K562 (cell line): ENCODE measurements around the gene MGAT5. TPM values are rescaled to one million over a fixed set of nuclear protein-coding genes. Genes with fewer than 3 reads are reported as not detected.

Experiments used
- ATAC-seq: fragments of 200-7000 bp; cut with Tn5 transposase; 3 replicates; pipeline ENCODE4 v1.9.1; 2020; ENCODE audit warnings: moderate library complexity
- BruUV-seq: library from RNA; stranded (reverse); fragments of 400-500 nt; replicated peaks from 2 replicates; lab custom pipeline; 2021; lab: Mats Ljungman, UMichigan
- CTCF ChIA-PET: fragments of 300-600 bp; formaldehyde crosslinking; extraction: SDS; loops from one replicate; lab custom pipeline; 2021; ENCODE audit warnings: low intra/inter-chr PET ratio; lab: Yijun Ruan, JAX
- POLR2A ChIA-PET: fragments of 300-600, 350-650 bp; sonication (Branson Sonifier 250); formaldehyde crosslinking; extraction: SDS; loops from one replicate; lab custom pipeline; 2021; ENCODE audit warnings: antibody characterized with exemption, inconsistent platforms; lab: Yijun Ruan, JAX
- DNase-seq, 4 experiments: peaks; one replicate each; pipeline versions ENCODE4 v3.0.0 to v3.0.0-alpha.2; 2011 to 2018; ENCODE audit warnings: low spot score in 3 of 4, mixed read lengths in 3 of 4; ENCODE audit errors: extremely low read depth in 1 of 4
- FAIRE-seq: peaks from 2 replicates; lab custom pipeline; 2011; peaks lifted over from hg19 to GRCh38; lab: Jason Lieb, UNC
- H2AFZ ChIP-seq: 2 replicates; pipeline ENCODE4 v1.6.0; 2011; ENCODE audit warnings: low read depth, low read length, control low read depth, inconsistent platforms
- H3K27ac ChIP-seq: fragments of 200-600 bp; 3 replicates; pipeline ENCODE4 v1.8.0; 2011; ENCODE audit warnings: low read depth, mild to moderate bottlenecking, control low read depth, inconsistent platforms, low read length, moderate library complexity, mixed read lengths; ENCODE audit errors: extremely low read depth
- H3K27me3 ChIP-seq, 2 experiments: fragments of 300-600 bp in 1 of 2; 2 replicates in 1 of 2; 3 replicates in 1 of 2; pipeline versions ENCODE4 v1.6.0 to v1.8.0; 2011; ENCODE audit warnings: inconsistent platforms in 2 of 2, low read length in 2 of 2, mild to moderate bottlenecking in 1 of 2, mixed read lengths in 1 of 2, moderate library complexity in 1 of 2; ENCODE audit not compliant: control insufficient read depth in 2 of 2, insufficient read depth in 2 of 2
- H3K36me3 ChIP-seq: fragments of 300-600 bp; 3 replicates; pipeline ENCODE4 v1.8.0; 2011; ENCODE audit warnings: mild to moderate bottlenecking, low read length, inconsistent platforms; ENCODE audit not compliant: control insufficient read depth, insufficient read depth
- H3K4me1 ChIP-seq, 2 experiments: fragments of 200-600 bp in 1 of 2; replicated peaks in 1 of 2; 2 replicates in 1 of 2; 3 replicates in 1 of 2; pipeline versions ENCODE4 v1.5.1 to v1.8.0; 2011; ENCODE audit warnings: inconsistent platforms in 2 of 2, low read length in 2 of 2, mild to moderate bottlenecking in 1 of 2, mixed read lengths in 1 of 2, moderate library complexity in 1 of 2; ENCODE audit not compliant: control insufficient read depth in 2 of 2, insufficient read depth in 2 of 2
- H3K4me2 ChIP-seq: 2 replicates; pipeline ENCODE4 v1.6.1; 2011; ENCODE audit warnings: low read length, control low read depth, inconsistent platforms, mixed read lengths; ENCODE audit not compliant: insufficient read depth
- H3K4me3 ChIP-seq: fragments of 200-600 bp; sonication (generic), shearing (Covaris generic); 2 replicates; pipeline ENCODE4 v1.5.1; 2016; ENCODE audit warnings: control low read depth, inconsistent platforms
- H3K79me2 ChIP-seq: fragments of 200-600 bp; 3 replicates; pipeline ENCODE4 v1.8.0; 2011; ENCODE audit warnings: low read length, inconsistent platforms; ENCODE audit not compliant: control insufficient read depth, insufficient read depth
- H3K9ac ChIP-seq, 2 experiments: 2 replicates each; pipeline versions ENCODE4 v1.6.0 to v1.6.1; 2011; ENCODE audit warnings: low read depth in 2 of 2, low read length in 2 of 2, control low read depth in 1 of 2, inconsistent platforms in 1 of 2, mild to moderate bottlenecking in 1 of 2, mixed read lengths in 1 of 2; ENCODE audit not compliant: insufficient read depth in 1 of 2
- H3K9me1 ChIP-seq: one replicate; pipeline ENCODE4 v1.6.0; 2011; ENCODE audit warnings: inconsistent platforms, mild to moderate bottlenecking, low read length, moderate library complexity; ENCODE audit not compliant: control insufficient read depth, insufficient read depth
- H3K9me3 ChIP-seq: replicated peaks from 2 replicates; pipeline ENCODE4 v1.5.1; 2011; ENCODE audit warnings: low read depth, low read length, inconsistent platforms; ENCODE audit not compliant: control insufficient read depth, insufficient read depth
- H4K20me1 ChIP-seq: replicated peaks from 2 replicates; pipeline ENCODE4 v1.6.1; 2011; ENCODE audit warnings: low read length, inconsistent platforms, mixed read lengths; ENCODE audit not compliant: control insufficient read depth, insufficient read depth
- POLR2A ChIP-seq: fragments of 450-650 bp; conservative IDR thresholded peaks from 2 replicates; pipeline ENCODE4 v1.6.1; 2016
- SPI1 ChIP-seq: IDR thresholded peaks from 2 replicates; pipeline ENCODE4 v1.6.1; 2011; ENCODE audit warnings: low read depth, low read length, control low read depth, borderline replicate concordance
- XRCC5 ChIP-seq: fragments of 200-400 bp; formaldehyde crosslinking; IDR thresholded peaks from 2 replicates; pipeline ENCODE4 v1.6.1; 2017; ENCODE audit warnings: low read depth, mild to moderate bottlenecking, low read length
- ZC3H11A ChIP-seq: IDR thresholded peaks from 2 replicates; pipeline ENCODE4 v1.6.1; 2012; ENCODE audit warnings: low read depth, low read length, improper control_type of control experiment
- WGBS: fragments of 100-300 bp; shearing (Covaris generic); methylation state at CpG from one replicate; pipeline ENCODE4 v1.1.6; 2016; ENCODE audit warnings: low coverage, mixed read lengths; ENCODE audit not compliant: insufficient coverage; ENCODE audit errors: missing lambda C conversion rate; 5-methylcytosine and 5-hydroxymethylcytosine counted together
- in situ Hi-C: fragments of 300-500 bp; cut with MboI; formaldehyde crosslinking; loops from 4 replicates; pipeline ENCODE4 v1.15.0; 2018; ENCODE audit warnings: inconsistent platforms, mixed read lengths
- intact Hi-C: fragments of 100-400 bp; cut with micrococcal nuclease; formaldehyde crosslinking; loops from 2 replicates; pipeline ENCODE4 v1.14.2; 2022
- polyA plus RNA-seq, 8 experiments: library from polyadenylated mRNA; depleted of rRNA in 4 of 8; stranded (reverse) in 5 of 8; unstranded in 3 of 8; fragments of >200 nt; fragmentation: Nextera tagmentation in 2 of 8; fragmentation: Illumina TruSeq in 1 of 8; extraction: Ambion mirVana in 2 of 8; extraction: Trizol in 1 of 8; gene quantifications; 2 replicates each; pipeline versions ENCODE4 v1.2.1 to v1.2.3, GENCODE V29; 2011 to 2014; ENCODE audit warnings: inconsistent platforms in 1 of 8, missing spikeins in 1 of 8
- total RNA-seq, 7 experiments: library from RNA; depleted of rRNA in 6 of 7; stranded (reverse); fragments of >200 nt in 6 of 7; fragmentation: Illumina TruSeq in 2 of 7; extraction: Trizol in 2 of 7; gene quantifications; 2 replicates each; pipeline versions ENCODE4 v1.2.1 to v1.2.3, GENCODE V29; 2011 to 2021; ENCODE audit warnings: low replicate concordance in 1 of 7
- TF ChIP-seq, protein P1 (sequence below): fragments of 200-800 bp; sonication (Bioruptor generic); IDR thresholded peaks from 2 replicates; pipeline ENCODE4 v1.6.1; 2017; ENCODE audit warnings: missing genetic modification characterization, missing compliant biosample characterization
- TF ChIP-seq, protein P2 (sequence below): fragments of 450-650 bp; IDR thresholded peaks from 2 replicates; pipeline ENCODE4 v1.7.1; 2018; ENCODE audit warnings: mild to moderate bottlenecking, low read depth; ENCODE audit not compliant: partially characterized antibody
- TF ChIP-seq, protein P3 (sequence below): sonication (generic); formaldehyde crosslinking; IDR thresholded peaks from 2 replicates; pipeline ENCODE4 v1.4.0; 2020; ENCODE audit warnings: mild to moderate bottlenecking, missing genetic modification reagents

Gene MGAT5
- total and polyA plus RNA-seq, 9 of the 15 experiments (the other 6 are each of a cell fraction or from before 2014, with no cell fraction given): 1.6 to 18.6 (median 11.1) TPM

DNA sequence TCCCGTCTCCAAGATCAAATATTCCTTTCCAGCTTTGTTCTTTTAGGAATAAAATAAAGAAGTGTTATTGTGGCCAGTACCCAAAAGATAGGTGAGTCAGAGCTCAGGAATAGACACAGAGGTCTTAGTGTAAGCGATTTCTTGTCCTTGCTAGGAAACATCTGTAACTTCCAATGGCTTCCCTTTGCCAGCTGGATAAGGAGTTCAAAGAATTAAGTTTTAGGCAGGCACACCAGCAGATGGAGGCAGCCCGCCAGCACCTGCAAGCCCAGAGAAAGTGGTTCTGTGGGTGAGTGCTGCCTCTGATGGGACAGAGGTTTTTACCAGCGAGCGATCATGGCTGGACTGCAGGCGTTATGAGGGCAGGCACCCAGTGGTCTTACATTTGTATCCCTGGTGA, 125.4 kb downstream of the MGAT5 start:
- no TSS peak for BruUV-seq
- H3K27me3 ChIP-seq: no peaks in the 10 kb centered on the region
- no peak for ATAC-seq
- no peaks in the 10 kb centered on the region for H3K36me3 ChIP-seq
- no peak overlapping the region for H3K4me3 ChIP-seq
- H3K79me2 ChIP-seq: no peaks in the 10 kb centered on the region
- intact Hi-C loops: no loop called here
- CTCF ChIA-PET: no interaction called here
- H3K4me2 ChIP-seq: no peak overlapping the region
- H3K9ac ChIP-seq: no peak overlapping the region
- H3K27ac ChIP-seq: no peak overlapping the region
- no peak for FAIRE-seq
- POLR2A ChIA-PET: interaction anchor here (1.0 kb wide), 1 partner anchor 18 kb away, joined by 3 read pairs; no protein-coding TSS in a partner anchor
- H3K9me1 ChIP-seq: no peaks in the 10 kb centered on the region
- 45% methylated on average over 6 of the region's 6 CpGs for WGBS
- H3K4me1 ChIP-seq: no peaks in the 10 kb centered on the region
- no peaks in the 10 kb centered on the region for H4K20me1 ChIP-seq
- H2AFZ ChIP-seq: no peak overlapping the region
- TF ChIP-seq SPI1: no peak
- no peak for DNase-seq
- in situ Hi-C loops: no loop called here
- H3K9me3 ChIP-seq: no peaks in the 10 kb centered on the region

DNA sequence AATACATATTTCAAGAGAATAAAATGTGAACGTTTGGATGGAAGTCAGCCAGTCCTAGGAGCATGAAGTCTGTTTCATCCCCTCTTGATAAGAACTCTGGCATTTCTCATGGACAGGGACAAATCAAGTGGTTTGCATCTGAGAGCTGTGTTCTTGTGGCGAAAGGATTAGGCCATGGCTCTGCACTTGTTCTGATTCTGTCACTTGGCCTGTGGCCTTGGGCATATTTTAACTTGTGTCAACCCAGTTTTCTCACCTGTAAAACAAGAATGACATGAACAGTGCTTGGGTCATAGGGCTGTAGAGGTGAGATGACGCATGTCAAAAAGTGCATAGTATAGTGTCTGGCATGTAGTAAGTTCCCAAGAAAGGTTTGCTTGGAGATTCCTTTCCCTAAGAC, 125.8 kb downstream of the MGAT5 start:
- Histone ChIP-seq H3K4me3 (no peak overlapping the region), H3K4me1 (no peaks in the 10 kb centered on the region), H2AFZ (no peak overlapping the region), H4K20me1 (no peaks in the 10 kb centered on the region), H3K9me1 (no peaks in the 10 kb centered on the region), H3K4me2 (no peak overlapping the region), H3K36me3 (no peaks in the 10 kb centered on the region), H3K27ac (no peak overlapping the region), H3K9ac (no peak overlapping the region), H3K79me2 (no peaks in the 10 kb centered on the region), H3K27me3 (no peaks in the 10 kb centered on the region), H3K9me3 (no peaks in the 10 kb centered on the region)
- FAIRE-seq: no peak
- no peak for ATAC-seq
- DNase-seq: no peak
- in situ Hi-C loops: no loop called here
- intact Hi-C loops: no loop called here
- BruUV-seq: no TSS peak
- CTCF ChIA-PET: no interaction called here
- 58% methylated on average over 3 of the region's 3 CpGs for WGBS
- POLR2A ChIA-PET: interaction anchor here (0.7 to 1.0 kb wide), 2 partner anchors 18 to 81 kb away, joined by 3 read pairs; no protein-coding TSS in a partner anchor
- TF ChIP-seq ZC3H11A: no peak
- TF ChIP-seq, protein P1, sequence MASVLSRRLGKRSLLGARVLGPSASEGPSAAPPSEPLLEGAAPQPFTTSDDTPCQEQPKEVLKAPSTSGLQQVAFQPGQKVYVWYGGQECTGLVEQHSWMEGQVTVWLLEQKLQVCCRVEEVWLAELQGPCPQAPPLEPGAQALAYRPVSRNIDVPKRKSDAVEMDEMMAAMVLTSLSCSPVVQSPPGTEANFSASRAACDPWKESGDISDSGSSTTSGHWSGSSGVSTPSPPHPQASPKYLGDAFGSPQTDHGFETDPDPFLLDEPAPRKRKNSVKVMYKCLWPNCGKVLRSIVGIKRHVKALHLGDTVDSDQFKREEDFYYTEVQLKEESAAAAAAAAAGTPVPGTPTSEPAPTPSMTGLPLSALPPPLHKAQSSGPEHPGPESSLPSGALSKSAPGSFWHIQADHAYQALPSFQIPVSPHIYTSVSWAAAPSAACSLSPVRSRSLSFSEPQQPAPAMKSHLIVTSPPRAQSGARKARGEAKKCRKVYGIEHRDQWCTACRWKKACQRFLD (CRISPR knock-in tag): no peak
- TF ChIP-seq, protein P2, sequence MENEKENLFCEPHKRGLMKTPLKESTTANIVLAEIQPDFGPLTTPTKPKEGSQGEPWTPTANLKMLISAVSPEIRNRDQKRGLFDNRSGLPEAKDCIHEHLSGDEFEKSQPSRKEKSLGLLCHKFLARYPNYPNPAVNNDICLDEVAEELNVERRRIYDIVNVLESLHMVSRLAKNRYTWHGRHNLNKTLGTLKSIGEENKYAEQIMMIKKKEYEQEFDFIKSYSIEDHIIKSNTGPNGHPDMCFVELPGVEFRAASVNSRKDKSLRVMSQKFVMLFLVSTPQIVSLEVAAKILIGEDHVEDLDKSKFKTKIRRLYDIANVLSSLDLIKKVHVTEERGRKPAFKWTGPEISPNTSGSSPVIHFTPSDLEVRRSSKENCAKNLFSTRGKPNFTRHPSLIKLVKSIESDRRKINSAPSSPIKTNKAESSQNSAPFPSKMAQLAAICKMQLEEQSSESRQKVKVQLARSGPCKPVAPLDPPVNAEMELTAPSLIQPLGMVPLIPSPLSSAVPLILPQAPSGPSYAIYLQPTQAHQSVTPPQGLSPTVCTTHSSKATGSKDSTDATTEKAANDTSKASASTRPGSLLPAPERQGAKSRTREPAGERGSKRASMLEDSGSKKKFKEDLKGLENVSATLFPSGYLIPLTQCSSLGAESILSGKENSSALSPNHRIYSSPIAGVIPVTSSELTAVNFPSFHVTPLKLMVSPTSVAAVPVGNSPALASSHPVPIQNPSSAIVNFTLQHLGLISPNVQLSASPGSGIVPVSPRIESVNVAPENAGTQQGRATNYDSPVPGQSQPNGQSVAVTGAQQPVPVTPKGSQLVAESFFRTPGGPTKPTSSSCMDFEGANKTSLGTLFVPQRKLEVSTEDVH: no peak
- TF ChIP-seq, protein P3, sequence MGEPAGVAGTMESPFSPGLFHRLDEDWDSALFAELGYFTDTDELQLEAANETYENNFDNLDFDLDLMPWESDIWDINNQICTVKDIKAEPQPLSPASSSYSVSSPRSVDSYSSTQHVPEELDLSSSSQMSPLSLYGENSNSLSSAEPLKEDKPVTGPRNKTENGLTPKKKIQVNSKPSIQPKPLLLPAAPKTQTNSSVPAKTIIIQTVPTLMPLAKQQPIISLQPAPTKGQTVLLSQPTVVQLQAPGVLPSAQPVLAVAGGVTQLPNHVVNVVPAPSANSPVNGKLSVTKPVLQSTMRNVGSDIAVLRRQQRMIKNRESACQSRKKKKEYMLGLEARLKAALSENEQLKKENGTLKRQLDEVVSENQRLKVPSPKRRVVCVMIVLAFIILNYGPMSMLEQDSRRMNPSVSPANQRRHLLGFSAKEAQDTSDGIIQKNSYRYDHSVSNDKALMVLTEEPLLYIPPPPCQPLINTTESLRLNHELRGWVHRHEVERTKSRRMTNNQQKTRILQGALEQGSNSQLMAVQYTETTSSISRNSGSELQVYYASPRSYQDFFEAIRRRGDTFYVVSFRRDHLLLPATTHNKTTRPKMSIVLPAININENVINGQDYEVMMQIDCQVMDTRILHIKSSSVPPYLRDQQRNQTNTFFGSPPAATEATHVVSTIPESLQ (CRISPR knock-in tag): no peak
- TF ChIP-seq POLR2A: no peak
- TF ChIP-seq XRCC5: no peak
